Measurements from ENCODE around the gene ETF1. TPM values are rescaled to one million over a fixed set of nuclear protein-coding genes. Genes with fewer than 3 reads are reported as not detected.

The ETF1 gene
- total and polyA plus RNA-seq, 9 of the 15 experiments (the other 6 are each of a cell fraction or from before 2014, with no cell fraction given), result 53.7 to 209 (median 164) TPM

GRCh38 chr5:138542956-138543729, at the start of gene ETF1 (continued):
- TF ChIP-seq VEZF1 (CRISPR knock-in tag; IDR thresholded peaks at IDR 0.05), result peak; percentile 98
- TF ChIP-seq RCOR1 (IDR thresholded peaks at IDR 0.05; ENCODE audit: borderline replicate concordance in 1 of 2, low read depth in 2 of 2, low read length in 2 of 2), result peak in 1 of 2 experiments; percentile 1; a peak in 1 of 4 replicates
- TF ChIP-seq, protein P1, sequence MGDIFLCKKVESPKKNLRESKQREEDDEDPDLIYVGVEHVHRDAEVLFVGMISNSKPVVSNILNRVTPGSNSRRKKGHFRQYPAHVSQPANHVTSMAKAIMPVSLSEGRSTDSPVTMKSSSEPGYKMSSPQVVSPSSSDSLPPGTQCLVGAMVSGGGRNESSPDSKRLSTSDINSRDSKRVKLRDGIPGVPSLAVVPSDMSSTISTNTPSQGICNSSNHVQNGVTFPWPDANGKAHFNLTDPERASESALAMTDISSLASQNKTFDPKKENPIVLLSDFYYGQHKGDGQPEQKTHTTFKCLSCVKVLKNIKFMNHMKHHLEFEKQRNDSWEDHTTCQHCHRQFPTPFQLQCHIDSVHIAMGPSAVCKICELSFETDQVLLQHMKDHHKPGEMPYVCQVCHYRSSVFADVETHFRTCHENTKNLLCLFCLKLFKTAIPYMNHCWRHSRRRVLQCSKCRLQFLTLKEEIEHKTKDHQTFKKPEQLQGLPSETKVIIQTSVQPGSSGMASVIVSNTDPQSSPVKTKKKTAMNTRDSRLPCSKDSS (IDR thresholded peaks at IDR 0.05; ENCODE audit: low read depth, partially characterized antibody), result no peak
- TF ChIP-seq, protein P2, sequence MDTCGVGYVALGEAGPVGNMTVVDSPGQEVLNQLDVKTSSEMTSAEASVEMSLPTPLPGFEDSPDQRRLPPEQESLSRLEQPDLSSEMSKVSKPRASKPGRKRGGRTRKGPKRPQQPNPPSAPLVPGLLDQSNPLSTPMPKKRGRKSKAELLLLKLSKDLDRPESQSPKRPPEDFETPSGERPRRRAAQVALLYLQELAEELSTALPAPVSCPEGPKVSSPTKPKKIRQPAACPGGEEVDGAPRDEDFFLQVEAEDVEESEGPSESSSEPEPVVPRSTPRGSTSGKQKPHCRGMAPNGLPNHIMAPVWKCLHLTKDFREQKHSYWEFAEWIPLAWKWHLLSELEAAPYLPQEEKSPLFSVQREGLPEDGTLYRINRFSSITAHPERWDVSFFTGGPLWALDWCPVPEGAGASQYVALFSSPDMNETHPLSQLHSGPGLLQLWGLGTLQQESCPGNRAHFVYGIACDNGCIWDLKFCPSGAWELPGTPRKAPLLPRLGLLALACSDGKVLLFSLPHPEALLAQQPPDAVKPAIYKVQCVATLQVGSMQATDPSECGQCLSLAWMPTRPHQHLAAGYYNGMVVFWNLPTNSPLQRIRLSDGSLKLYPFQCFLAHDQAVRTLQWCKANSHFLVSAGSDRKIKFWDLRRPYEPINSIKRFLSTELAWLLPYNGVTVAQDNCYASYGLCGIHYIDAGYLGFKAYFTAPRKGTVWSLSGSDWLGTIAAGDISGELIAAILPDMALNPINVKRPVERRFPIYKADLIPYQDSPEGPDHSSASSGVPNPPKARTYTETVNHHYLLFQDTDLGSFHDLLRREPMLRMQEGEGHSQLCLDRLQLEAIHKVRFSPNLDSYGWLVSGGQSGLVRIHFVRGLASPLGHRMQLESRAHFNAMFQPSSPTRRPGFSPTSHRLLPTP (IDR thresholded peaks at IDR 0.05; ENCODE audit: borderline replicate concordance, extremely low read depth, insufficient read length), result no peak
- peak; percentile 68 for TF ChIP-seq BRD9 (IDR thresholded peaks at IDR 0.05; ENCODE audit: low read depth, partially characterized antibody)
- peak; percentile 82 for TF ChIP-seq SNIP1 (IDR thresholded peaks at IDR 0.05; ENCODE audit: low read depth)
- TF ChIP-seq ZNF263 (CRISPR knock-in tag; IDR thresholded peaks at IDR 0.05; ENCODE audit: borderline replicate concordance), result peak; percentile 8
- TF ChIP-seq PKNOX1 (IDR thresholded peaks at IDR 0.05), result peak; percentile 69
- no peak for TF ChIP-seq MEIS2 (IDR thresholded peaks at IDR 0.05; ENCODE audit: partially characterized antibody)
- peak; percentile 95 for TF ChIP-seq MYC (IDR thresholded peaks at IDR 0.05; ENCODE audit: low read depth, low read length)
- peak; percentile 45; the same call in 1 of the 2 replicates for TF ChIP-seq MYC (CRISPR knock-in tag; IDR thresholded peaks at IDR 0.05; ENCODE audit: borderline replicate concordance, low read depth)
